ENCODE results near the gene WDR5. TPM values are rescaled to one million over a fixed set of nuclear protein-coding genes. Genes with fewer than 3 reads are reported as not detected.
"Not testable (repeated sequence)": the region's sequence is repeated elsewhere in the genome, so short reads cannot be mapped to it uniquely, and the experiment has no call there.

Gene WDR5
- total RNA-seq, 1 donor: 22.0 TPM

DNA sequence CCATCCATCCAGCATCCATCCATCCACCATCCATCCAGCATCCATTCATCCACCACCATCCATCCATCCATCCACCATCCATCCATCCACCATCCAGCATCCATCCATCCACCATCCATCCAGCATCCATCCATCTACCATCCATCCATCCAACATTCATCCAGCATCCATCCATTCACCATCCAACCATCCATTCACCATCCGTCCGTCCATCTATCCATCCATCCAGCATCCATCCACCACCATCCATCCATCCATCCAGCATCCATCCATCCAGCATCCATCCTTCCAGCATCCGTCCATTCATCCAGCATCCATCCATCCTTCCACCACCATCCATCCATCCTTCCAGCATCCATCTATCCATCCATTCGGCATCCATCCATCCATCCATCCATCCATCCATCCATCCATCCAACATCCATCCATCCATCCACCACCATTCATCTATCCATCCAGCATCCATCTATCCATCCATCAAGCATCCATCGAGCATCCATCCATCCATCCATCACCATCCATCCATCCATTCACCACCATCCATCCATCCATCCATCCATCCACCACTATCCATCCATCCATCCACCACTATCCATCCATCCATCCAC lies 32.4 kb upstream of the WDR5 start:
- DNase-seq (ENCODE audit: low read depth): no peak
- H3K4me3 ChIP-seq (ENCODE audit: low read depth, low read length): no peak overlapping the region
- TF ChIP-seq, protein P1, sequence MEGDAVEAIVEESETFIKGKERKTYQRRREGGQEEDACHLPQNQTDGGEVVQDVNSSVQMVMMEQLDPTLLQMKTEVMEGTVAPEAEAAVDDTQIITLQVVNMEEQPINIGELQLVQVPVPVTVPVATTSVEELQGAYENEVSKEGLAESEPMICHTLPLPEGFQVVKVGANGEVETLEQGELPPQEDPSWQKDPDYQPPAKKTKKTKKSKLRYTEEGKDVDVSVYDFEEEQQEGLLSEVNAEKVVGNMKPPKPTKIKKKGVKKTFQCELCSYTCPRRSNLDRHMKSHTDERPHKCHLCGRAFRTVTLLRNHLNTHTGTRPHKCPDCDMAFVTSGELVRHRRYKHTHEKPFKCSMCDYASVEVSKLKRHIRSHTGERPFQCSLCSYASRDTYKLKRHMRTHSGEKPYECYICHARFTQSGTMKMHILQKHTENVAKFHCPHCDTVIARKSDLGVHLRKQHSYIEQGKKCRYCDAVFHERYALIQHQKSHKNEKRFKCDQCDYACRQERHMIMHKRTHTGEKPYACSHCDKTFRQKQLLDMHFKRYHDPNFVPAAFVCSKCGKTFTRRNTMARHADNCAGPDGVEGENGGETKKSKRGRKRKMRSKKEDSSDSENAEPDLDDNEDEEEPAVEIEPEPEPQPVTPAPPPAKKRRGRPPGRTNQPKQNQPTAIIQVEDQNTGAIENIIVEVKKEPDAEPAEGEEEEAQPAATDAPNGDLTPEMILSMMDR (IDR thresholded peaks at IDR 0.05; ENCODE audit: insufficient read depth, low read depth, low read length): no peak

DNA sequence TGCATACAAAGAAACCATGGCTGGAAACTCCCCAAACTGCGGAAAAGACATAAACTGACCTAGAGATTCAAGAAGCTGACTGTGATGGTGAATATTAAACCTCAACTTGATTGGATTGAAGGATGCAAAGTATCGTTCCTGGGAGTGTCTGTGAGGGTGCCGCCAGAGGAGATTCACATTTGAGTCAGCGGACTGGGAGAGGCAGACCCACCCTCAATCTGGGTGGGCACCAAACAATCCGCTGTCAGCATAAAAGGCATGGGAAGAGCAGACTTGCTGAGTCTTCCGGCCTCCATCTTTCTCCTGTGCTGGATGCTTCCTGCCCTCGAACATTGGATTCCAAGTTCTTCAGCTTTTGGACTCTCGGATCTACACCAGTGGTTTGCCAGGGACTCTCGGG lies 24.8 kb upstream of the WDR5 start:
- no peak for DNase-seq (ENCODE audit: low read depth)
- H3K4me3 ChIP-seq (ENCODE audit: low read depth, low read length): no peak overlapping the region
- TF ChIP-seq, protein P1 (IDR thresholded peaks at IDR 0.05; ENCODE audit: insufficient read depth, low read depth, low read length): no peak

DNA sequence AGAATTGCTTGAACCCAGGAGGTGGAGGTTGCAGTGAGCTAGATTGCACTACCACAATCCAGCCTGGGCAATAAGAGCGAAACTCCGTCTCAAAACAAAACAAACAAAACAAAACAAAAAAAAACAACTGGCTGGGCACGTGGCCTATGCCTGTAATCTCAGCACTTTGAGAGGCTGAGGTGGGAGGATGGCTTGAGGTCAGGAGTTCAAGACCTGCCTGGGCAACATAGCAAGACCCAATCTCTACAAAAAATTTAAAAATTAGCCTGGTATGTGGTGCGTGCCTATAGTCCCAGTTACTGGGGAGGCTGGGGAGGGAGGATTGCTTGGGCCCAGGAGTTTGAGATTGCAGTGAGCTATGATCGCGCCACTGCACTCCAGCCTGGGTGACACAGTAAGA lies 23.3 kb upstream of the WDR5 start:
- TF ChIP-seq, protein P1 (IDR thresholded peaks at IDR 0.05; ENCODE audit: insufficient read depth, low read depth, low read length): no peak
- DNase-seq (ENCODE audit: low read depth): no peak
- no peak overlapping the region for H3K4me3 ChIP-seq (ENCODE audit: low read depth, low read length)

DNA sequence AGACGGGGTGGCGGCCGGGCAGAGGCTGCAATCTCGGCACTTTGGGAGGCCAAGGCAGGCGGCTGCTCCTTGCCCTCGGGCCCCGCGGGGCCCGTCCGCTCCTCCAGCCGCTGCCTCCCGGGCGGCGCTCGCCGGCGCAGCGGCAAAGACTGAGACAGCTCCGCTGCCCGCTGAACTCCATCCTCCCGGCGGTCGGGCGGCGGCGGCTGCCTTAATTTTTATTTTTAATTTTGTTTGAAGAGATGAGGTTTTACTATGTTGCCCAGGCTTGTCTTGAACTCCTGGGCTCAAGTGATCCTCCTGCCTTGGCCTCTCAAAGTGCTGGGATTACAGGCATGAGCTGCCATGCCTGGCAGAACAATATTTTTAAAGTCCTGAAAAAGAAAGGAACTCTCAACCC lies 16.9 kb upstream of the WDR5 start:
- not testable (repeated sequence) for DNase-seq (ENCODE audit: low read depth); H3K4me3 ChIP-seq (ENCODE audit: low read depth, low read length)

DNA sequence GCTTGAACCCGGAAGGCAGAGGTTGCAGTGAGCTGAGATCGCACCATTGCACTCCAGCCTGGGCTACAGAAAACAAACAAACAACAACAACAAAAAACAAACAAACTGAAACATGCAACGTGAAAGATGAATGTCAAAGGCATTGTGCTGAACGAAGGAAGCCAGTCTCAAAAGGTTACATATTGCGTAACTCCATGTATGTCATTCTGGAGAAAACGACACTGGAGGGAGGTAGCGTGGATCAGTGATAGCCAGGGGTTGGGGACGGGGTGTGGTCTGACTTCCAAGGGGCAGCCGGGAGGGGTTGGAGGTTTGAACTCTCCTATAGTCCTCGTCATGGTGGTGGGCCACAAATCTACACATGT lies 12.1 kb upstream of the WDR5 start:
- TF ChIP-seq, protein P1 (IDR thresholded peaks at IDR 0.05; ENCODE audit: insufficient read depth, low read depth, low read length): no peak
- H3K4me3 ChIP-seq (ENCODE audit: low read depth, low read length): no peak overlapping the region
- no peak for DNase-seq (ENCODE audit: low read depth)

DNA sequence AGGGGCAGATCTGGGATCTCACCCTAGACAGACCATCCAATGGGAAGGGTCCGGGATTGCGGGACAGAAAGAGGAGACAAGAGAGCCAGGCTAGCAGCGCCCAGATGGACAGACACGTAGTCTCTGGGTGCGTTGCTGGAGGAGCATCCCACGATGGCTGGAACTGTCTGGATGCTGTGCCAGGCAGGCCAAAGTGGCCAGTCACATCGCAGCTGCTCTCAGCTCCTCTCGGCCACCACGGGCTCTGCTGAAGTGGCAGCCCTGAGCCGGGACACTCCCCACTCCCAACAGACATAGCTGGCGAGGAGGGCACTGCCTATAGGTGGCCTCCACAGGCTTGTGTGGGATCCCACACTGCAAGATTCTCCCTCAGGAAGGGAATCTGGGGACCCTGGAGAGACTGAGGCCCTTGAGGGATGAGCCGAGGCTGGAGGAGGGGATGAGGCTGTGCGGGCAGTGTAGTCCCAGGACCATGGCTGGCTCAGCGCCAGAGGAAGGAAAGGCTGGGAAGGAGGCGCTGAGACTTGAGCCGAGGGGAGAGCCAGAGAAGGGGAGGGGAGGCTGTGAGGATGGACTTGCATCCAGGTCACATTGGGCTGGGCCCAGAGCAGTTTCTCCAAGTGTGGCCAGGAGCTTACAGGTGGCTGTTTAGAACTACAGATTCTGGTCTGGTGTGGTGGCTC lies 10.3 kb upstream of the WDR5 start:
- TF ChIP-seq, protein P1 (IDR thresholded peaks at IDR 0.05; ENCODE audit: insufficient read depth, low read depth, low read length): no peak
- H3K4me3 ChIP-seq (ENCODE audit: low read depth, low read length): no peak overlapping the region
- no peak for DNase-seq (ENCODE audit: low read depth)

DNA sequence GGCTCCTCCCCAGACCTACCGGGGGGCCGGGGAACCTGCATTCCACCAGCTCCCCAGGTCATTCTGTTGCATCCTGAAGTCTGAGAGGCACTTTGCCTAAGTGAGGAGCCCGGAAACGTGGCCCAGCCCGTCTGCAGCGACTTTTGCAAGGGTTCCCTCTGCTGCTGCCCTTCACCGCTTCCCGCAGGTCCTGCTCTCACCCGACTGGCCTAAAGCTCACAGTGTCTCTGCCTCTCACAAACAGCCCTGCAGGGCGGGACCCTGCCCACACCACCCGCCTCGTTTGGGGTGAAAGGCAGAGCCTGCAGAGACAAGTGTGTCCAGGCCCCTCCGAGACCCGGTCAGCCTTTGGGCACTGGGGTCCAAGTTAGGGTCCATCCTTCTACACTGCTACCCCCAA lies 9.5 kb upstream of the WDR5 start:
- H3K4me3 ChIP-seq (ENCODE audit: low read depth, low read length): no peak overlapping the region
- no peak for DNase-seq (ENCODE audit: low read depth)
- TF ChIP-seq, protein P1 (IDR thresholded peaks at IDR 0.05; ENCODE audit: insufficient read depth, low read depth, low read length): no peak

Data from fibroblast of villous mesenchyme (primary cell).